ENCODE measurements around the gene MYLK.
"Not testable (repeated sequence)": the region's sequence is repeated elsewhere in the genome, so short reads cannot be mapped to it uniquely, and the experiment has no call there.

Gene MYLK

DNA sequence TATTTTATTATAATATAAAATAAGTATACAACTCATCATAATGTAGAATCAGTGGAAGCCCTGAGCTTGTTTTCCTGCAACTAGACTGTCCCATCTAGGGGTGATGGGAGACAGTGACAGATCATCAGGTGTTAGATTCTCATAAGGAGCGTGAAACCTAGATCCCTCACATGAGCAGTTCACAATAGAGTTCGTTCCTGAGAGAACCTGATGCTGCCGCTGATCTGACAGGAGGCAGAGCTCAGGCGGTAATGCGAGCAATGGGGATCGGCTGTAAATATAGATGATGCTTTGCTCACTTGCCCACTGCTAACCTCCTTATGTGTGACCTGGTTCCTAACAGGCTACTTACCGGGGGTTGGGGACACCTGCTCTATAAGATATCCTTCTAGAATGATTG lies 272.5 kb downstream of the MYLK start:
- DNase-seq = not testable (repeated sequence)

DNA sequence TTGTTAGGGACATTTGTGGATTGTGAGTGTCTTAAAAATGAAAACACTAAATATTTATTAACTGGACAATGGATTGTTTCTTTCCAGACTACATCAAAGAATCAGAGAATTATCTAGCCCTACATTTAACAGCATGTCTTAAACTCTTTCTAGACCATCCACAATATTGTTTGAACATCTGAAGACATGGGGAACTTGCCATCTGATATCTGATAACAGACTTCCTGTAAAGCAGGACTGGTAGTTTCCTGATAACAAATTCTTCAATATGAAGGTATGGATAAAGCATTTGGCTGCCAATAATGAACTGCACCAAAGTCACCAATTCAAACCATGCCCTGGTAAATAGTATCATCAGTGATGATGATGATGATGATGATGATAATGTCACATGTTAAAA lies 273.1 kb downstream of the MYLK start:
- DNase-seq = no peak

DNA sequence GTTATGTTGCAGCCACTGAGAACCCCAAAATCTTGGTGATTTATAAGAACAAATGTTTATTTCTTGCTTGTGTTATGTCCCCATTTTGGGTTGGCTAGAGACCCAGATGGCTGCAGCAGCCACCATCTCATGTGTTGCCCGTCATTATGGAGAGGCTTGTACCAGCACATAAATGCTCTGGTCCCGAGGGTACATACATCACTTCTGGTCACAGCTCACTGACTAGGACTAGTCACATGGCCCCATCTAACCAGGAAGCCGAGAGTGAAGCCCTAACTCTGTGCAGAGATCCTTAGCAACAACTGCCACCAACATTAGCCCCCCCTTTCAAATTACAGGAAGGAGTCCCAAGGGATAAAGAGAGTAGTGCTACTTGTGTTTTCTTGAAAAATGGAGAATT lies 273.8 kb downstream of the MYLK start:
- peak; percentile 10 for DNase-seq

DNA sequence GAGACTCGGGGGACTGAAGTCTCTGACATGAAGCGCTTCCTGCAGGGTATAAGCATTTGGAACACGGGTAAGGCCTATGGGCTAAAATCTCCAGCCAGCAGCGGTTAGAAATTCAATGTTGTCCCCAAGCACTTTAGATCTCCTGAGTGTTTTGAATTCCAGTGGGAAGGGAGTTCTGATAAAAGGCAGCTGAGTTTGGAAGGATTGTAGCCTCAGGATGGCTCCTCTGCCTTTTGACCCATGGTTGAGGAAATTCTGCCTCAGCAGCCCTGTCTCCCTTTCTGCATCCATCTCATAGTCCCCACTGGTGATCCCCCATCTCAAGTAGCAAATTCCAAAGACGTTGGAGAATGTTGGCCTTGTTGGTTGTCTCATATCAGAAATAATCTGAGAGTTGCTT lies 275.1 kb downstream of the MYLK start:
- no peak for DNase-seq

GRCh38 chr3:123608263-123608937 lies 275.7 kb downstream of the MYLK start:
- no peak for DNase-seq

DNA sequence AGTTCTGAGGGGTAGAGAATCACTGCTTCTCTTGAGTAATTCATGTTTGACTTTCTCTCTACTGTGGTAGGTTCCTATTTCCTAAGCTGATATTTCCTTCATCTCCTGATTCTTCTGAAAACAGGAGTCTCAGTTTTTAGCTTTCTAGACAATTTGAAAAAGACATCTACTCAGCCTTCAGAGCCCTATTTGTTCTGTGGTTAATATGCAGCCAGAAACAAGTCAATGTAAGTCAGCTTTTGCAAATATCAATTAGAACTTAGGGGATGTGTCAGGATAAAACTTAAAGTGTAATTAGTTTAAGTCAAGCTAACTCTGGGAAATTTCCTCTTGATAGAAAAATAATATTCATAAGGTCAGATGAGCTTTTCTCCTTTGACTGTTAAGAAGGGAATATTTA lies 277.6 kb downstream of the MYLK start:
- peak; percentile 8 for DNase-seq

- peak; percentile 83 for DNase-seq
Measured at GRCh38 chr3:123605789-123606234, 278.3 kb downstream of the MYLK start.

DNA sequence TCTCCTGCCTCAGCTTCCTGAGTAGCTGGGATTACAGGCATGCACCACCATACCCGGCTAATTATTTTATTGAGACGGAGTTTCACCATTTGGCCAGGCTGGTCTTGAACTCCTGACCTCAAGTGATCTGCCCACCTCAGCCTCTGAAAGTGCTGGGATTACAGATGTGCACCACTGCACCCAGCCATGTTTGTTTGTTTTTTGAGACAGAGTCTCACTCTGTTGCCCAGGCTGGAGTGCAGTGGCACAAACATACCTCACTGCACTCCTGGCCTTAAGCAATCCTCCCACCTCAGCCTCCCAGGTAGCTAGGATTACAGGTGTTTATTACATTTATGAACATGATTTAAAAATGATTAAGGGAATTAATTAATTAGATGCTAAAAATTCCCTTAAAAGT lies 281.0 kb downstream of the MYLK start:
- DNase-seq = not testable (repeated sequence)

- DNase-seq = peak; percentile 89
Measured at GRCh38 chr3:123602325-123602724, 281.8 kb downstream of the MYLK start.

DNA sequence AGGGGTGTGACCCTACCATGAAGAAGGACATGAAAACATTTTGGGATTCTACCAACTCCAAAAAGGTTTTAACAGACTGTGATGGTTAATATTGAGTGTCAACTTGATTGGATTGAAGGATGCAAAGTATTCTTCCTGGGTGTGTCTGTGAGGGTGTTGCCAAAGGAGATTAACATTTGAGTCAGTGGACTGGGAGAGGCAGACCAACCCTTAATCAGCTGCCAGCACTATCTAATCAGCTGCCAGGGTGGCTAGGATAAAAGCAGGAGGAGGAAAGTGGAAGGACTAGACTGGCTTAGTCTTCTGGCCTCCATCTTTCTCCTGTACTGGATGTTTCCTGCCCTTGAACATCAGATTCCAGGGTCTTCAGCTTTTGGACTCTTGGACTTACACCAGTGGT lies 283.3 kb downstream of the MYLK start:
- not testable (repeated sequence) for DNase-seq

DNA sequence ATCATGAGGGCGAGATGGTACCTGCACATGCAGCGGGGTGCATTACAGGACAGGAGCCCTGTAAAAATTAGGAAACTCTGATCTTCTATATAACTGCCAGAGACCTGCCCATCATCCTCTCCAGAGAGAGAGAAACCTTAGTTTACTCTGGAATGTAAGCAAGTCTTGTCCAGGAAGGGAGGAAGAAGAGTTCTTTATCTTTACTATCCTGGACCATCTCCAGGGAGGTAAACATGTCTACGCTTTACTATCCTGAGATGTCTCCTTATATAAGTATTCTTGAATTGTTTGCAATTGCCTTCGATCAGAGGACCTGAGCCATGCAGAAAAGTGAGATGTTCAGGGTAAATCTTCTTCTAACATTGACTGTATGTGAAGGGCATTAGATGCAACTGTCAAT lies 286.6 kb downstream of the MYLK start:
- DNase-seq = no peak

DNA sequence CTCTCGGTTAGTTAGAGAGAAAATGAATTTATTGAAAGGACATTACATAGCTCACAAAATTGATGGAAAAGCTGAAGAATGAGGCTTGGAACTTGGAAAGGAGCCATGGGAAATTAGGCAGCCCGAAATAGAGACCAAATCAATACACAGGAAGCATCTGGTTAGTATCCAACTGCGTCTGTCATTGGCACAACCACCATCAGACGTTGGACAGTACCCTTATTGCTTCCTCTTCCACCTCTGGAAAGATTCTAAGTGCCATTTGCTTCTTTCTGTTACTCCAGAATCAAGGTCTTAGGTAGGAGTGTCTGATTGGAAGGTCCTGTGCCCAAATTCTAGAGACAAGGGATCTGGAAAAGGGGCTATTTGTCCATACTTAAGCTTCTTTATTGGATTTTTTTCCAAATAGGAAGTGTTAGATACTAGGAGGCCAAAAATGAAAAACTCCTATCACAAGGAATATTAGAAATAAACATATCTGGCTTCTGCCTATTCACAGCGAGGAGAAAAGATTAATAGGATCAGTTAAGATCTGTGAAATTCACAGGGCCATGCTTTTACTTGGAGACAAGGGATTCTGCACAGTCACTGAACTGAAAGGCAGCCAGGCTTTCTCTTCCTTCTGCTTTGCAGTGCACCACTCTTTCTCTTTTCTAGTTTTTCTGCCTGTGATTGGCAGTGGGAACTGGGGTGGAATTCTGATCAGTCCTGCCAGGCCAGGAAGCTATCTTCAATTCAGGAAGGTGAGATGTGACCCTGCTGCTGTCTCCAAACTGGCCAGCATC lies 288.5 kb downstream of the MYLK start:
- DNase-seq = no peak

GRCh38 chr3:123593381-123593780 lies 290.8 kb downstream of the MYLK start:
- no peak for DNase-seq

GRCh38 chr3:123590685-123591450 lies 293.3 kb downstream of the MYLK start:
- peak; percentile 8 for DNase-seq

DNA sequence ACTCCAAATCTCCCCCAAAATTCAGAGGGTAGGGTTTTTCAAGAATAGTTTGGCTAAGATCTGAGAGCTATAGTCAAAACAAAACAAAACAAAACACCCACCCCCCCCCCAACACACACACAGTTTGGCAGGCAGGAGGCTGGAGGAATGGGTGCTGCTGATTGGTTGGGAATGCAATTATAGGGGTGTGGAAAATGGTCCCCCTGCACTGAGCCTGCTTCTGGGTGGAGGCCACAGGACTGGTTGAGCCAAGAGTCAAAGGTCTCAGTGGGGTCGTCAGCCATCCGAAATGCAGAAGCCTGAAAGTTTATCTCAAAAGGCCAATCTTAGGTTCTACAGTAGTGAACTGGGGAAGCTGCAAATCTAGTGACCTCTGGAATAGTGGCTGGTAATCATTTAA lies 296.7 kb downstream of the MYLK start:
- no peak for DNase-seq

- DNase-seq = no peak
Measured at GRCh38 chr3:123586968-123587367, 297.2 kb downstream of the MYLK start.

- DNase-seq = peak; percentile 79
Measured at GRCh38 chr3:123586131-123586530, 298.0 kb downstream of the MYLK start.

- peak; percentile 97 for DNase-seq
Measured at GRCh38 chr3:123584988-123585937, 298.9 kb downstream of the MYLK start, which contains the start of gene HACD2. Gene HACD2, minus strand, starts transcription at chr3:123585053. Its CDS starts 26 bp downstream, at chr3:123585027.

DNA sequence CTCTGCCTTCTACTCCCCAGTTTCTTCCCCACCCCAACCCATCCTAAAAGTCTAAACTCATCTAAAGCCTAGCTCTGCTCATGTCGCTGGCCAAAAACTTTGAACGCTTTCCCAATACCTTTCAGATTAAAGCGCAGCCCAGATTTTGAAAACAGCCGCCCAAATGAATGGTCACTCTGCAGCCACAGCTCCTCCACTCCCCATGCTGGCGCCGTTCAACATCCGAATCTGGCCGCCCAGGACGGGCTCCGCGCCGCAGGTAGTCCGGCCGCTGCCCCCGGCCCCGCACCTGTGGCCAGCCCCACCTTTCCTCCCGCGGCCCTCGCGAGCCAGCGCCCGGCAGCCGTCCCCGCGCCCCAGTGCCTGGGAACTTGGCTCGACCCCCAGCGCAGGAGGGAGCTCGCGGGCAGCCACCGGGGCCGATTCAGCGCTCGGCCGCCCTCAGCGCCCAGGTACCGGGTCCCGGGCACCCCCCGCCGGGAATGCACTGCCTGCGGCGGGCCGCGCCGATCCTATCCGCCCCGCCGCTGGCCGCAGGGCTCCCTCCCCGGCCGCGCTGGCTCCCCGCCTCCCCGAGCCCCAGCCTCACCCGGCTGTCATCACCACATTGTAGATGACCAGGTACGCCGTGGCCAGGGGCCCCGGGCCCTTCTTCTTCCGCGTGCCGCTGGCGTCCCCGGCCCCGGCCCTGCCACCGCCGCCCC lies 299.7 kb downstream of the MYLK start:
- DNase-seq = no peak

DNA sequence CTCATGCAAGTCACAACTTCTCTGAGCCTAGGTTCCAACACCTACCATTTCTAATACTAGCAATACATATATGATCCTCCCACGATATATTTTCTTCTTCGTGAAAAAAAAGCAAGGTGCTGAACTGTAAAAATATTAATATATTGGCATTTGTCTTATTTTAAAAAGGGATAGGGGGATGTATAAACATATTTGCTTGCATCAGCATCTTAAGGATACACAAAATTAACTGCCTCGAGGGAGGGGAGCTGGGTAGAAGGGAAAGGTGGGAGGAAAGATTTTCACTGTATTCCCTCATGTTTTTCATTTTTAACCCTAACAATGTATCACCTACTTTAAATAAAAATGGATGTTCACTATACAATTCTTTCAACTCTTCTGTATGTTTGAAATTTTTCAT lies 300.6 kb downstream of the MYLK start:
- no peak for DNase-seq

DNA sequence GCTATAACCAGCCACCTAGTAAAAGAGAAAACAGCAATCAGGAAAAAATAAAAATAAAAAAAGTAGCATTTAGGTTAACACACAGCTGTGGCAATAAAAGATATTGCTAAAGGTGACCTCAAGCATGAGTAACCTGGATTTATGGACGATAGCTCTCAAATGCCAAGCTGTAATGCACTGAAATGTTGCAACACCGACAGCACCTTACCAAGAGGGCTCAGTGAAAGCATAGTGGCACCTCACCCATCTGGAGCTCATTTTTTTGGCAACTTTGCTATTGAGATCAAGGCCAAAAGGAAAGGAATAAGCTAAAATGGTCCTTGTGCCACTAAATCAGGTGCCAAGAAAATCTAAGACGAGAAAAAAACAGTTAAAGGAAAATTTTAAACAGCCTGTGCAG lies 301.8 kb downstream of the MYLK start:
- DNase-seq = no peak

DNA sequence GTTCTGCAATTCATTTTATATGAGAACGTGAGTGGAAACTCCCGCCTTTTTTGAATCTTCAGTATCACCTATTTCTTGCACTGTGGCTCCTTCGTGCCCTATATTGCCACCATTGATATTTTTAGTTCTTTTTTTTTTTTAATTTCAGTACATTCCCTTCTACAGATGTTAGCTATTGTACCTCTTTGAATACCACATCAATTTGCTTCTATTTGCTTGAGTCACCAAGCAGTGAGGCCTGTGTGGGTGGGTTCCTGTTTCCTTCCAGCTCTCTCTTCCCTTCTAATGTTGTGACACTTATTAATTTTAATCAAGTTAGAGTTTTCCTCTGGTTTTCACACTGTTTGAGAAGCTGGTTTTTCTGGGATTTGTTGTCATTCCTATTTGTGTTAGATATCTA lies 308.0 kb downstream of the MYLK start:
- no peak for DNase-seq
